AG09319 (cell line): ENCODE data around the gene NOP16.

Source experiments
- DNase-seq: peaks from one replicate; pipeline ENCODE4 v3.0.0-alpha.2; 2010; ENCODE audit warnings: low read depth; ENCODE audit errors: extremely low read depth
- CTCF ChIP-seq: IDR thresholded peaks from 2 replicates; pipeline ENCODE4 v1.5.1; 2011; ENCODE audit warnings: low read depth, mild to moderate bottlenecking, inconsistent platforms, low read length, moderate library complexity

Gene NOP16

GRCh38 chr5:176415240-176415951 lies 27.0 kb upstream of the NOP16 start:
- DNase-seq: no peak
- no peak for TF ChIP-seq CTCF

GRCh38 chr5:176414704-176415103 lies 26.3 kb upstream of the NOP16 start:
- DNase-seq: no peak
- no peak for TF ChIP-seq CTCF

- no peak for DNase-seq
- no peak for TF ChIP-seq CTCF
Observed at GRCh38 chr5:176413709-176414191, 25.4 kb upstream of the NOP16 start.

- no peak for DNase-seq
- no peak for TF ChIP-seq CTCF
Observed at GRCh38 chr5:176413255-176413565, 24.8 kb upstream of the NOP16 start.

GRCh38 chr5:176412517-176413254 lies 24.3 kb upstream of the NOP16 start:
- DNase-seq: no peak
- no peak for TF ChIP-seq CTCF

GRCh38 chr5:176410486-176411180 lies 22.2 kb upstream of the NOP16 start:
- TF ChIP-seq CTCF: no peak
- DNase-seq: no peak

- DNase-seq: no peak
- no peak for TF ChIP-seq CTCF
Observed at GRCh38 chr5:176409765-176410164, 21.4 kb upstream of the NOP16 start.
